ENCODE data around the gene CTSZ.
"Not testable (repeated sequence)": the region's sequence is repeated elsewhere in the genome, so short reads cannot be mapped to it uniquely, and the experiment has no call there.

The CTSZ gene

DNA sequence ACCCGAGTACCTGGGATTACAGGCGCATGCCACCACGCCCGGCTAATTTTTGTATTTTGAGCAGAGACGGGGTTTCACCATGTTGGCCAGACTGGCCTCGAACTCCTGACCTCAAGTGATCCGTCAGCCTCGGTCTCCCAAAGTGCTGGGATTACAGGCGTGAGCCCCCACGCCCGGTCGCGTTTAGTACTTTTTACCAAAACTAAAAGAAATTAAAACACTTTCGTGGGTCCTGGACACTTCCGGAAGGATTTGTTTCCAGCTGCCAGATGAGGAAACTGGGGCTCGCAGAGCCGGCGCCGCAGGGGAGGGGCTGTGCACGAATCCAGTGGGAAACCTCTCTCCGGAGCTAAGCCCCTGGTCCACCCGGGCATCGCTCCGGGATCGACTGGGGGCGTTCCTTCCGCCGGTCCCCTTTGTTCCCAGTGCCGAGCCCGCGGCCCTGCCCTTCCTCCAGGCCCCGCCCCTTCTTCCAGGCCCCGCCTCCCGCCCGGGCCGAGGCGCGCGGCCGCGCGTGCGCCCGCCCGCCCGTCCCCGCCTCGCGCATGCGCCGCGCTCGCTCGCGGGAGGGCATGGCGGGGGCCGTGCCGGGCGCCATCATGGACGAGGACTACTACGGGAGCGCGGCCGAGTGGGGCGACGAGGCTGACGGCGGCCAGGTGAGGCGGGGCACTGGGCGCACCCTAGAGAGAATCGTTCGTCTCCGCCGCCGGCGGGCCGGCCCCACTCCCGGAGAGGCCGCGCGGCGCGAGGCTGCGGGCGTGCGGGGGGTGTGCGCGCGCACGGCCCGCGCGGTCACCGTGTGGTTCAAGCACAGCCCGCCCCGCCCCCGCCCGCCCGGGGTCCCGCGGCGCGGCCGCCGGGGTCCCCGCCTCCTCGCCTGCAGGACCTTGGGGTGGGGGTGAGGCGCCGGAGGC is 26.1 kb downstream of the CTSZ start, which contains the start of gene NELFCD:
TSS of gene NELFCD (plus strand) at position 546 of the 917 bp plus-strand sequence. CDS start at position 600, 54 bp downstream.
- DNase-seq (ENCODE audit: low spot score), result peak; percentile 86

GRCh38 chr20:58978351-58979190 is 28.5 kb downstream of the CTSZ start:
- no peak for DNase-seq (ENCODE audit: low spot score)

DNA sequence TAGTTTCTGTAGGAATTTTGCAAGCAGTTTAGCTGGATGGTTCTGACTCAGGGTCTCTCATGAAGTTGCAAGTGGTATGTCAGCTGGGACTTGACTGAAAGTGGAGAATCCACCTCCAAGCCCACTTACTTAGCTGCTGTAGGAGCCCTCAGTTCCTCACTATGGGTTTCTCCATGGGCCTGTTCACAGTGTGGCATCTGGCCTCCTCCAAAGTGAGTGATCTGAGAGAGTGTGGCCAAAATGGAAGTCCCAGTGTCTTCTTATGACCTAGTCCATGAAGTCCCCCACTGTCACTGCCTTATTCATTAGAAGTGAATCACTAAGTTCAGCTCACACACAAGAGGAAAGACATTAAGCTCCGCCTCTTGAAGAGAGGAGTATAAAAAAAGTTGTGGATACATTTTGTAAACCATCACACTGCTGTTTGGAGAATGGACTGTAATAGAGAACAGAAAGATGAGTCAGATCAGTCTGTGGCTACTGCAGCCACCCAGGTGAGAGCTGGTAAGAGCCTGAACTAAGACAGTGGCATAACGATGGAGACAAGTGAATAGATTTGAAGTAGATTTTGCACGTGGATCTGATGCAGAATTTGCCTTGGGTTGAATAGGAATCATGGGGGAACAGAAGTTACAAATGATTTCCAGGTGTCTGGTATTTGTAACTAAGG is 30.9 kb downstream of the CTSZ start:
- DNase-seq (ENCODE audit: low spot score), result no peak

- DNase-seq (ENCODE audit: low spot score), result no peak
Measured at GRCh38 chr20:58975353-58975752, 31.7 kb downstream of the CTSZ start.

DNA sequence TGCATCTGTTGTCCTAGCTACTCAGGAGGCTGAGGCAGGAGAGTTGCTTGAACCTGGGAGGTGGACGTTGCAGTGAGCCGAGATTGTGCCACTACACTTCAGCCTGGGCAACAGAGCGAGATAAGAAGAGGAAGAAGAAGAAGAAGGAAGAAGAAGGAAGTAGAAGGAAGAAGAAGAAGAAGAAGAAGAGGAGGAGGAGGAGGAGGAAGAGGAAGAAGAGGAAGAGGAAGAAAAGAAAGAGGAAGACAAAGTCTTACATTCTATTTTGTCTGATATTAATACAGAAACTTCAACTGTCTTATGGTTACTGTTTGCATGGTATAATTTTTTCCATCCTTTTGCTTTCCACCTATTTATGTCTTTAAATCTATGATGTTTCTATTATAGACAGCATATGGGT is 33.2 kb downstream of the CTSZ start:
- DNase-seq (ENCODE audit: low spot score), result no peak

- DNase-seq (ENCODE audit: low spot score), result no peak
Measured at GRCh38 chr20:58973179-58973578, 33.9 kb downstream of the CTSZ start.

GRCh38 chr20:58971429-58971828 is 35.6 kb downstream of the CTSZ start:
- no peak for DNase-seq (ENCODE audit: low spot score)

- no peak for DNase-seq (ENCODE audit: low spot score)
Measured at GRCh38 chr20:58970146-58970545, 36.9 kb downstream of the CTSZ start.

- no peak for DNase-seq (ENCODE audit: low spot score)
Measured at GRCh38 chr20:58969439-58969838, 37.6 kb downstream of the CTSZ start.

DNA sequence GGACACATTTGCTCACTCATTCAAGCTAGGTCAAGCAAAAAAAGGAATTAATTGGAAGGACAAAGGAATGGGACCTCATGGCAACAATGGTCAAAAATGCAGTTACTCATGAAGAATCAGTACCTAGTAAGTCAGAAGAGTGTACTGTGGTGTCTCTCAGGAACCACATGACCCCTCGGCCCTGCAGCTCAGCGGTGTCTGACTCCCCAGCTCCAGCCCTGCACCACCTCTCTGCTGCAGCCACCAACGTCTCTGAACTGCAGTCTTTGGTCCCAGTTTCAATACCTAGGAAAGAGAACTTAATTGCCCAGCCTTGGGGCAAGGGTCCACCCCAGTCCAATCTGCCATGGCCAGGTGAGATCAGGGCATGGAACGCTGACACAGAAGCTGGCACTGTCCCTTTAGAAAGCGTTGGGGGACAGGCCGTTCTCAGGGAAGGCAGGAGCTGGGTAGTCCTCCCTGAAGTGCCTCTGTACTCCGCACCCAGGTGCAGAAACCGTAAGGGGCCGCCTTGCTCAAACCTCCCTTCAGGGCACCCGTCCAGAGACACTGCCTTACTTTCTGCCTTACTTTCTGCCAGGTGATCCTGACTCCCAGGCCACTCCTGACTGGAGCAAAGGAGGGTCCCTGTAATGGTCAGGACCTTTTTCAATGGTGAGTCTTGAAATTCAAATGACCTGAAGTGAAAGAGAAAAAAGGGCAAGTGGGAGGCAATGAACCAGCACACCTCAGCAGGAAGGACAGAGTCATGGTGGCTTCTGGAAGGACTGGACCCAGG is 39.2 kb downstream of the CTSZ start:
- no peak for DNase-seq (ENCODE audit: low spot score)

- DNase-seq (ENCODE audit: low spot score), result no peak
Measured at GRCh38 chr20:58965270-58966064, 41.6 kb downstream of the CTSZ start.

DNA sequence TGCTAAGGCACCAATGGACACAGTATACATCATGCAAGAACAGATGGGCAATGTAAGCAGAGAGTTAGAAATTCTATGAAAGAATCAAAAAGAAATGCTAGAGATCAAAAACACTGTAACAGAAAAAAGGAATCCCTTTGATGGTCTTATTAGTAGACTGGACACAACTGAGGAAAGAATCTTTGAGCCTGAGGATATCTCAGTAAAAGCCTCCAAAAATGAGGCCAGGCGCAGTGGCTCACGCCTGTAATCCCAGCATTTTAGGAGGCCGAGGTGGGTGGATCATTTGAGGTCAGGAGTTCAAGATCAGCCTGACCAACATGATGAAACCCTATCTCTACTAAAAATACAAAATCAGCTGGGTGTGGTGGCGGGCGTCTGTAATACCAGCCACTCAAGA is 43.1 kb downstream of the CTSZ start:
- DNase-seq (ENCODE audit: low spot score), result not testable (repeated sequence)

DNA sequence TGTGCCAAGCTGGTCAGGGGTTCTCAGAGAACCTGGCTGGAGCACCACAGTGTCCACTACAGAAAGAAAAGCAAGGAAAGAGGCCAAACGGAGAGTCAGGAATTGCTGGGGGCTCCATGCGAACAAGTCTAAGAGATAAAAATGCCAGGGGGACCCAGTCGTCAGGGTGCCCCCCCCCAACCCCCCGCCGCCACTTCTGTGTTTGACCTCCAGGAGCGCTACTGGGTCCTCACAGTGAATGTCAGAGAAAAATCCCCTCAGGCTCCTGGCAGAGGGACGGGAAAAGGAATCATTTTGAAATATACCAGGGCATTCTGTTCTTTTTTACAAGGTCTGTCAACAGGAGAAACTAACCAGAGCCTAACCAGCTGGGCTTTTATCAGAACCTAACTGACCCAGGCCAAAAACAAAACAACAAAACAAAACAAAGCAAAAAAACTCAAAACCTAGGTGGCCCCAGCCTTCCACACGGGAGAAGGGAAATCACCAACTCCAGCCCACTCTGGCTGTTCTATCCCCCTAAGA is 43.9 kb downstream of the CTSZ start:
- no peak for DNase-seq (ENCODE audit: low spot score)

DNA sequence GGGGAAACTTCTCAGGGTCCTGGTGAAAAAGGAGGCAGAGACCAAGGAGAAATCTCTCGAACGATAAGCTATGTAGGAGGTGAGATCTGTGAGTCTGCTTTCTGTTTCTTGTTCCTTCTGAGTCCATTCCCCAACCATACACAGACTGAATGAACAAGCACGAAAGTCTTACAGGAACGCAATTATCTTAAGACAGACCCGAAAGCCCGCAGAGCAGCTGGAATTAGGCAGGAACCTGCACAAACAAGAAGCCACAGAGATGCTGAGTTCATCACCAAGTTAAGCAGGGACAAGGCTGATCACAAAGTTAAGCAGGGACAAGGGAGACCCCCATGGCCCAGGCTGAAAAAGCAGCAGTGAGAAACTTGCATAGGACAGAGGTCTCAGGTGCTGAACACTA is 47.4 kb downstream of the CTSZ start:
- DNase-seq (ENCODE audit: low spot score), result no peak

- DNase-seq (ENCODE audit: low spot score), result no peak
Measured at GRCh38 chr20:58956078-58956477, 51.0 kb downstream of the CTSZ start.

- no peak for DNase-seq (ENCODE audit: low spot score)
Measured at GRCh38 chr20:58953050-58953449, 54.0 kb downstream of the CTSZ start.

DNA sequence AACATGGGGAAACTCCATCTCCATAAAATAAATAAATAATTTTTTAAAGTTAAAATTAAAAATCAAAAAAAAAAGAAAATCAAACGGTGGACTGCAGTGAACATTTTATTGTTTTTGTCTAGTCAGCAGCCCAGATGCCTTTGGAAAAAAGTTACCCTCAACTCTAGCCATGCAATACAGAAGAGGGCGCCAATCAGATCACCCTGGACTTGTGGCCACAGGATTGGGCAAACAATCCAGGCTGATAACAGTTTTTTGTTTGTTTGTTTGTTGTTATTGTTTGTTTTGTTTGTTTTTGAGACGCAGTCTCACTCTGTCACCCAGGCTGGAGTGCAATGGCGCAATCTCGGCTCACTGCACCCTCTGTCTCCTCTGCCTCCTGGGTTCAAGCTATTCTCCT is 56.5 kb downstream of the CTSZ start:
- DNase-seq (ENCODE audit: low spot score), result no peak

DNA sequence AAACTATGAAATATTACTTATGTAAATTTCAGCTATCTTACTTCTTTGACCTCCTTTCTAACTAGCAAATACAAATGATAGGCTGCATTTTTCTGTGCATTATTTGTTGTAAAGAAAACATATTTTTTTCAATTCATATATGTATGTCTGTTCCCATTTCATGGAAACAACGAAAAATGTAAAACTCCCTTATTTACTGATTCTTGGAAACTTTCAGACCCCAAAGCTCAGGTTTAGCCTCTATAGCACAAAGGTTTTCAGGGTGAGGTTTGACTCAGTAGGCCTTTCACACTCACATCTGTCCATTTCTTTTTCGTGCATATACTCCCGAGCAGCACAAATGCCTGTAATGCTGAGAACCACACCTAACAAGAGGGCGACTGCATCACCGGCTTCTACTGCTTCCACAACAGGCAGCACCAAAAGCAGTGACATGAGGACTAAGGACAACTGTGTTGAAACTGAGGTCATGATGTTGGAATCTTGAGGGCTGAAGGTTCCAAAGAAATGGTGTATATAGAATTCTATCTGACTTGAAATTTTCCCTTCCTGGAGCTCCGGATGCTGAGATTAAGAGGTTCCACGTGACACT is 59.2 kb downstream of the CTSZ start:
- DNase-seq (ENCODE audit: low spot score), result not testable (repeated sequence)

GRCh38 chr20:58945965-58946631 is 61.0 kb downstream of the CTSZ start:
- no peak for DNase-seq (ENCODE audit: low spot score)

Data from Ammon's horn (tissue), 1 donor.